Measurements from ENCODE around the gene PRKCE. TPM values are rescaled to one million over a fixed set of nuclear protein-coding genes. Genes with fewer than 3 reads are reported as not detected.

The PRKCE gene
- total RNA-seq, 3 donors from 2014 or later (not counting 1 experiment from before 2014, with no cell fraction given): 35.2 to 42.1 (median 38.6) TPM

DNA sequence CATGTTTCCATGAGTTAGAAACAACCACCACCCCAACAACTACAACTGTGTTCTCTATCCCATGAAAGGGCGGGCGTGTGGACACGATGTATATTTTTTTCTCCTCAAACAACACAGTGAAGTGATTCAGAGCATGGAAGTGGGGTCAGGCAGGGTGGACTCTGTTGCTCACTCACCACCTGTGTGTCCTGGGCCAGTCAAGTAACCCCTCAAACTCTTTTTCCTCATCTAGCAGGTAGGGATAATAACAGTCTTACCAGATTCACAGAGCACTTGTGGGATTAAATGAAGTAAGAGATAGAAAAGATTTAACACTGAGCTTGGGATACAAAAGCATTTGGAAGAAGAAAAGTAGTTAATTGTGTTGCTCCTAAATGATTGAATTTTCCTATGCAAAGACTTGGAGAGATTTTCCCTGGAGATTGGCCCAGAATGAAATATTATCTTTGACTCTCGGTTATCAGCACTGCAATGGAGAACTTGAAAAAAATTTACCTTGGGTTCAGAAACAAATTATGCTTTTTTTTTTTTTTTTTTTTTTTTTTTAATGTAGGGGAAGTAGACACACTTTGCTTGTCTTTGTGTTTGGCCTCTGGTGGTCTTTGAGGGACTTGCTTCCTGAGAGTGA is 483.9 kb downstream of the PRKCE start:
- H3K27me3 ChIP-seq (ENCODE audit: control insufficient read depth, insufficient read depth, low read length): no peaks in the 10 kb centered on the region
- Mint-ChIP-seq H3K27me3 (ENCODE audit: low read depth in 2 of 2) (no peaks in the 10 kb centered on the region), H3K36me3 (no peaks in the 10 kb centered on the region), H3K27ac (no peak overlapping the region), H3K4me3 (no peak overlapping the region), H3K9me3 (no peaks in the 10 kb centered on the region), H3K4me1 (no peaks in the 10 kb centered on the region)
- no peaks in the 10 kb centered on the region for H3K36me3 ChIP-seq (ENCODE audit: control insufficient read depth, insufficient read depth, low read length)
- DNase-seq: no peak
- ATAC-seq: no peak
- TF ChIP-seq CTCF (IDR thresholded peaks at IDR 0.05): no peak
- no peak overlapping the region for H3K27ac ChIP-seq (ENCODE audit: low read length)
- no peaks in the 10 kb centered on the region for H3K9me3 ChIP-seq (ENCODE audit: control insufficient read depth, insufficient read depth, low read length)
- no peaks in the 10 kb centered on the region for H3K4me1 ChIP-seq (ENCODE audit: control insufficient read depth, insufficient read depth, low read length)
- 100% methylated on average over 1 of the region's 4 CpGs for WGBS (ENCODE audit: insufficient coverage)
- intact Hi-C loops (cut with micrococcal nuclease): no loop called here
- H3K4me3 ChIP-seq (ENCODE audit: low read length): no peak overlapping the region

GRCh38 chr2:46135958-46136357 is 484.5 kb downstream of the PRKCE start:
- Histone ChIP-seq H3K9me3 (ENCODE audit: control insufficient read depth, insufficient read depth, low read length) (no peaks in the 10 kb centered on the region), H3K27ac (ENCODE audit: low read length) (no peak overlapping the region), H3K36me3 (ENCODE audit: control insufficient read depth, insufficient read depth, low read length) (no peaks in the 10 kb centered on the region), H3K27me3 (ENCODE audit: control insufficient read depth, insufficient read depth, low read length) (no peaks in the 10 kb centered on the region), H3K4me1 (ENCODE audit: control insufficient read depth, insufficient read depth, low read length) (no peaks in the 10 kb centered on the region), H3K4me3 (ENCODE audit: low read length) (no peak overlapping the region)
- Mint-ChIP-seq H3K9me3 (no peaks in the 10 kb centered on the region), H3K27me3 (ENCODE audit: low read depth in 2 of 2) (no peaks in the 10 kb centered on the region), H3K4me1 (no peaks in the 10 kb centered on the region), H3K27ac (no peak overlapping the region), H3K4me3 (no peak overlapping the region), H3K36me3 (no peaks in the 10 kb centered on the region)
- no peak for ATAC-seq
- WGBS (ENCODE audit: insufficient coverage): 100% methylated on average over 5 of the region's 6 CpGs
- no peak for TF ChIP-seq CTCF (IDR thresholded peaks at IDR 0.05)
- intact Hi-C loops (cut with micrococcal nuclease): no loop called here
- DNase-seq: no peak

- no peaks in the 10 kb centered on the region for H3K4me1 Mint-ChIP-seq
- H3K36me3 Mint-ChIP-seq: no peaks in the 10 kb centered on the region
- no peaks in the 10 kb centered on the region for H3K27me3 ChIP-seq (ENCODE audit: control insufficient read depth, insufficient read depth, low read length)
- H3K9me3 ChIP-seq (ENCODE audit: control insufficient read depth, insufficient read depth, low read length): no peaks in the 10 kb centered on the region
- H3K27ac ChIP-seq (ENCODE audit: low read length): no peak overlapping the region
- H3K27me3 Mint-ChIP-seq (ENCODE audit: low read depth in 2 of 2): no peaks in the 10 kb centered on the region
- no peak for DNase-seq
- WGBS (ENCODE audit: insufficient coverage): 92% methylated on average over 4 of the region's 5 CpGs
- no peak overlapping the region for H3K4me3 Mint-ChIP-seq
- no peak overlapping the region for H3K27ac Mint-ChIP-seq
- no peaks in the 10 kb centered on the region for H3K4me1 ChIP-seq (ENCODE audit: control insufficient read depth, insufficient read depth, low read length)
- no peaks in the 10 kb centered on the region for H3K36me3 ChIP-seq (ENCODE audit: control insufficient read depth, insufficient read depth, low read length)
- H3K4me3 ChIP-seq (ENCODE audit: low read length): no peak overlapping the region
- H3K9me3 Mint-ChIP-seq: no peaks in the 10 kb centered on the region
- no peak for TF ChIP-seq CTCF (IDR thresholded peaks at IDR 0.05)
- intact Hi-C loops (cut with micrococcal nuclease): no loop called here
- ATAC-seq: no peak
These were observed 485.0 kb downstream of the PRKCE start for GRCh38 chr2:46136481-46136880.

DNA sequence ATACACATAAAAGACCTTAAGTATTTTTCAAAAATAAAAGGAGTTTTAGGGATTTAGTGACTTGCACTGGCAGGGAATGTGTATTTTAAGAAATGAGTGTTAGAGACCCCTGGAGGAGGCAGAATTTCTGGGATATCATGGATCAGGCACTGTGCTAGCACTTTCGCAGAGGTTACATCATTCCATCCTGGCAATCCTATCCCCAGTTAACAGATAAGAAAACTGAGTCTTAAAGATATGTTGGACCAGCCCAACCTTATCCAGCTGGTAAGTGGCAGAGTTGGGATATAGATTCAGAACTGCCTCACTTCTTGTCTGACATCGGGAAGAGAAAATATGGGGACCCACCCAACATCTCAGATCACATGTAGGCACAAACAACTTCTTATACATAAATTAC is 485.5 kb downstream of the PRKCE start:
- no peaks in the 10 kb centered on the region for H3K9me3 ChIP-seq (ENCODE audit: control insufficient read depth, insufficient read depth, low read length)
- Mint-ChIP-seq H3K4me3 (no peak overlapping the region), H3K36me3 (no peaks in the 10 kb centered on the region), H3K27me3 (ENCODE audit: low read depth in 2 of 2) (no peaks in the 10 kb centered on the region), H3K27ac (no peak overlapping the region), H3K9me3 (no peaks in the 10 kb centered on the region), H3K4me1 (no peaks in the 10 kb centered on the region)
- no peak overlapping the region for H3K4me3 ChIP-seq (ENCODE audit: low read length)
- TF ChIP-seq CTCF (IDR thresholded peaks at IDR 0.05): no peak
- no peaks in the 10 kb centered on the region for H3K27me3 ChIP-seq (ENCODE audit: control insufficient read depth, insufficient read depth, low read length)
- H3K4me1 ChIP-seq (ENCODE audit: control insufficient read depth, insufficient read depth, low read length): no peaks in the 10 kb centered on the region
- DNase-seq (no peak), ATAC-seq (no peak)
- H3K36me3 ChIP-seq (ENCODE audit: control insufficient read depth, insufficient read depth, low read length): no peaks in the 10 kb centered on the region
- no peak overlapping the region for H3K27ac ChIP-seq (ENCODE audit: low read length)
- 100% methylated on average over 2 of the region's 2 CpGs for WGBS (ENCODE audit: insufficient coverage)
- intact Hi-C loops (cut with micrococcal nuclease): no loop called here
